Measurements from ENCODE around the gene ACOXL. TPM values are rescaled to one million over a fixed set of nuclear protein-coding genes. Genes with fewer than 3 reads are reported as not detected.

The ACOXL gene
- total and polyA plus RNA-seq, 4 donors: 0.13 TPM; not detected in 3

DNA sequence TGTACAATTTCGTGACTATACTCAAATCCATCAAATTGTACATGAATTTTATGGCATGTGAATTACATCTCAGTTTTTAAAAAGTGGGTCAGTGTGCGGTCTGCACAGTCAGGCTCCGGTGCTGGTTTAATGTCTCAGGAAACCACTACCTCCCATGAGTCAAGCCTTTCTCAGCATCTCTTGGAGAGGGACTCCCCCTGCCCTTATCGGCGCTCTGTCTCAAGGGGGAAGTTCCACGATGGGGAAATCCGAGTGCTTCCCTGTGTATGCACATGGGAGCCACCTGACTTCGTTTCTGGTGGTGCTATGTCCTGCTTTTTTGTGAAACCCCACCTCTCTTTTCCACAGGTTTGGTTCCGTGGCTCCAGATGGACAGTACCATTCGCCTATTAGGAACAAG lies 72.5 kb downstream of the ACOXL start:
- ATAC-seq (ENCODE audit: low FRiP score) (no peak), DNase-seq (no peak)
- Histone ChIP-seq H3K9me3 (ENCODE audit: control insufficient read depth, low read length) (peaks cover 3% of the 10 kb centered on the region), H3K27ac (ENCODE audit: low read depth in 1 of 2, low read length in 2 of 2) (no peak overlapping the region), H3K4me1 (ENCODE audit: control insufficient read depth in 1 of 2, insufficient read depth in 2 of 2, low read length in 2 of 2) (no peaks in the 10 kb centered on the region), H3K27me3 (ENCODE audit: control insufficient read depth in 1 of 2, insufficient read depth in 2 of 2, low read length in 1 of 2) (no peaks in the 10 kb centered on the region), H3K4me3 (ENCODE audit: low read length in 2 of 2) (no peak overlapping the region), H3K36me3 (ENCODE audit: control insufficient read depth in 1 of 2, insufficient read depth in 2 of 2, low read length in 1 of 2) (no peaks in the 10 kb centered on the region)
- 93 to 95% methylated on average over 10 of the region's 10 CpGs for WGBS, 2 donors
- intact Hi-C loops (cut with DNase I): no loop called here

DNA sequence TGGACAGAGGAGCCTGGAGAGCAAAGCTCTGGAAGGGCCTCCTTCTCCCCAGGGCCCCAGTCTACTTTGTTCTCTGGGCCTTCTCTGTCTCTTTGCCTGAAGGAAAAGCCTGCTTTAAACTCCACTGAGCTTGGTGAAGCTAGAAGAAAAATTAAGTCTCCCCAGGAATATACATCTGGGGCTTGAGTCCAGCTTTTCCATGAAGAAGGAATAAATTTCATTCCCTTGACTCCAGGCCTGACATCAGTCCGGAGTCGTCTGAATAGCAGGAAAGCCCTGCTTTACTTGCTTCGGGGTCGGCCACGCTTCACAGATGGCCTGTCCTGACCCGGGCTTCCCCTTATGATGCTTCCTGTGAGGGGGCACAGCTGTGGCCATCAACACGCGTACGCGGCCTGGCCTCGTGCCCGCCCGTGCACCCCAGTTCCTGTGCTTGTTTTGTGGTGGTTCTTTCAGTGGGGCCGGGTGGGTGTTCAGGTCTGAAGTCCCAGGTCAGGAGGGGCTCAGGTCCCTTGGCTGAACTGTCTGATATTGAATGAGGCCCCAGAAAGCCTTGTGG lies 73.6 kb downstream of the ACOXL start:
- Histone ChIP-seq H3K27ac (ENCODE audit: low read depth in 1 of 2, low read length in 2 of 2) (no peak overlapping the region), H3K36me3 (ENCODE audit: control insufficient read depth in 1 of 2, insufficient read depth in 2 of 2, low read length in 1 of 2) (no peaks in the 10 kb centered on the region), H3K27me3 (ENCODE audit: control insufficient read depth in 1 of 2, insufficient read depth in 2 of 2, low read length in 1 of 2) (no peaks in the 10 kb centered on the region), H3K4me3 (ENCODE audit: low read length in 2 of 2) (no peak overlapping the region), H3K9me3 (ENCODE audit: control insufficient read depth, low read length) (peaks cover 3% of the 10 kb centered on the region), H3K4me1 (ENCODE audit: control insufficient read depth in 1 of 2, insufficient read depth in 2 of 2, low read length in 2 of 2) (no peaks in the 10 kb centered on the region)
- DNase-seq (no peak), ATAC-seq (ENCODE audit: low FRiP score) (no peak)
- intact Hi-C loops (cut with DNase I): no loop called here
- 89 to 90% methylated on average over 14 of the region's 14 CpGs for WGBS, 2 donors

DNA sequence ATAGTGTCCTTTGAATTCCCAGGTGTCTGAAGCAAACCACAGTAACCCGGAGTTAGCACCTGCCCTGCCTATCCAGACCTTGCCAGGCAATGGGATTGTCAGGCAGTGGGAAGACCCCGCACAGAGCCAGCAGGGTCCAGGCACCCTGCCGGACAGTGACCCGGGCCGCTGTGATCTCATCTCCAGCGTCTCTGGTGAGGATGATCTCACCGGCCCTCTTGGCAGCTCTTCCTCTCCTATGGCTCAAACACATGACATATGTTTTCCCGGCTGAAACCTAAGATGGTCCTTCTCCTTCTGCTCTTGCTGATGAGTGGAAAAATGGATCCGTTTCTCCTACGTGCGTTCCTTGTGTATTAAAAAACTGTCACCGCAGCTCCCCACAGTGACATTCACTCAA lies 75.1 kb downstream of the ACOXL start:
- no peaks in the 10 kb centered on the region for H3K4me1 ChIP-seq (ENCODE audit: control insufficient read depth in 1 of 2, insufficient read depth in 2 of 2, low read length in 2 of 2)
- 84 to 87% methylated on average over 12 of the region's 12 CpGs for WGBS, 2 donors
- no peaks in the 10 kb centered on the region for H3K36me3 ChIP-seq (ENCODE audit: control insufficient read depth in 1 of 2, insufficient read depth in 2 of 2, low read length in 1 of 2)
- no peak for ATAC-seq (ENCODE audit: low FRiP score)
- no peak overlapping the region for H3K27ac ChIP-seq (ENCODE audit: low read depth in 1 of 2, low read length in 2 of 2)
- no peaks in the 10 kb centered on the region for H3K27me3 ChIP-seq (ENCODE audit: control insufficient read depth in 1 of 2, insufficient read depth in 2 of 2, low read length in 1 of 2)
- no peak for DNase-seq
- no peak overlapping the region for H3K4me3 ChIP-seq (ENCODE audit: low read length in 2 of 2)
- H3K9me3 ChIP-seq (ENCODE audit: control insufficient read depth, low read length): peaks cover 3% of the 10 kb centered on the region
- intact Hi-C loops (cut with DNase I): no loop called here

DNA sequence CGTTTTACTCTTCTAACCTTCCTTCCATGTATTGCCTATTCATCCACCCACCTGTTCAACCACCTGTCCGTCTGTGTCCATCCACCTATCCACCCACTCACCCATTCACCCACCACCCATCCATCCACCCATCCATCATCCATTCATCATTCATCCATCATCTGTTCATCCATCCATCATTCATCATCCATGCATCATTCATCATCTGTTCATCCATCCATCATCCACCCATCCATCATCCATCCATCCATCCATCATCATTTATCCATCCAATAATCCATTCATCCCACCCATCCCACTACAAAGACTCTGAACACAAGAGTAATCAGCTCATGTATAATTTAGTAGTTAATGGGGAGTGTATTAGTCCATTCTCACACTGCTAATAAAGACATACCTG lies 78.0 kb downstream of the ACOXL start:
- H3K27me3 ChIP-seq (ENCODE audit: control insufficient read depth in 1 of 2, insufficient read depth in 2 of 2, low read length in 1 of 2): no peaks in the 10 kb centered on the region
- 88 to 89% methylated on average over 2 of the region's 2 CpGs for WGBS, 2 donors
- intact Hi-C loops (cut with DNase I): loop anchor here in 1 of 2 donors (5.0 to 10.0 kb wide), 2 partner anchors 304 to 857 kb away; no protein-coding TSS in a partner anchor
- H3K36me3 ChIP-seq (ENCODE audit: control insufficient read depth in 1 of 2, insufficient read depth in 2 of 2, low read length in 1 of 2): no peaks in the 10 kb centered on the region
- H3K4me3 ChIP-seq (ENCODE audit: low read length in 2 of 2): no peak overlapping the region
- H3K9me3 ChIP-seq (ENCODE audit: control insufficient read depth, low read length): no peaks in the 10 kb centered on the region
- DNase-seq (no peak), ATAC-seq (ENCODE audit: low FRiP score) (no peak)
- no peak overlapping the region for H3K27ac ChIP-seq (ENCODE audit: low read depth in 1 of 2, low read length in 2 of 2)
- no peaks in the 10 kb centered on the region for H3K4me1 ChIP-seq (ENCODE audit: control insufficient read depth in 1 of 2, insufficient read depth in 2 of 2, low read length in 2 of 2)

DNA sequence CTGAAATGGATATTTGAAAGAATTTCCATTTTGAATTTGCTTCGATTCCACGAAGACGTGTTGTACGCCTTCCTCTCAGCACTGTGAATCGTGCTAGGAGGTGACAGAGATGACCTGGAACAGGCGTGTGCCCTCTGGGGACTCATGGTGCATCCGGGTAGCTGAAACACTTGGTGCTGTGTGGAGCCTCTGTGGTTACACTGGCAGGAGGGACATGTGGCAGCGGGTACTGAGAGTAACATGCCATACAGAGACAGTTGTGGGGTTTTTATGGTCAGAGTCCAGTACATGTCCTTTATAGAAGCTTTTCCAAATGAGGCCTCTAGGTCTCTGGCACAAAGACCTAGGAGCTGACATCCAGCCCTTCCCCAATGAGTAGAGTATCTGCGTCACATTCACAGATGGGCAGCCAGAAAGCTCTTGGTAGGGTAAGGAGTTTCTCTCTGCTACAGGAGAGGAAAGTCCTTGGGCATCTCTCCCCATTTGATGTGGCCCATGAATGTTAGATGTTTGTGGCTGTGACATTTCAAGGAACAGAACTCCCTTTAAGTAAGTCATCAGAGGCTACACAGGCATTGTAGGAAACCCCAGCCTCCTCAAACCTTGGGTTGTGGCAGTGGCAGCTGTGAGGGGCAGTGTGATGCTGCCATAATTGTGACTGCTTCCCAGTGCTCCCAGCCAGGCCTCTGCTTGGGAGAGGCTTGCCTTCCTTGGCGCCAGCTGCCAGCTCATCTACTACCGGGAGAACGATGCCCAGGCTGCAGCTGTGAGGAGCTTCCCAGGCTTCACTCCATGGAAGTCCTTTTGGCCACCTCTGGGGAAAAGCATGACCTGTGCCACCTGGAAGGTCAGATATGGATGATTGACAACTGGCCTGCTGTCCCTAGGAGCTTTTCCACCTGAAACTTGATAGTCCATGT lies 80.6 kb downstream of the ACOXL start:
- no peaks in the 10 kb centered on the region for H3K27me3 ChIP-seq (ENCODE audit: control insufficient read depth in 1 of 2, insufficient read depth in 2 of 2, low read length in 1 of 2)
- no peak overlapping the region for H3K4me3 ChIP-seq (ENCODE audit: low read length in 2 of 2)
- WGBS, 2 donors: 94 to 97% methylated on average over 12 of the region's 12 CpGs
- no peak for DNase-seq
- no peaks in the 10 kb centered on the region for H3K36me3 ChIP-seq (ENCODE audit: control insufficient read depth in 1 of 2, insufficient read depth in 2 of 2, low read length in 1 of 2)
- ATAC-seq (ENCODE audit: low FRiP score): no peak
- intact Hi-C loops (cut with DNase I): loop anchor here in 1 of 2 donors (5.0 to 10.0 kb wide), 2 partner anchors 302 to 854 kb away; no protein-coding TSS in a partner anchor
- no peak overlapping the region for H3K27ac ChIP-seq (ENCODE audit: low read depth in 1 of 2, low read length in 2 of 2)
- H3K4me1 ChIP-seq (ENCODE audit: control insufficient read depth in 1 of 2, insufficient read depth in 2 of 2, low read length in 2 of 2): no peaks in the 10 kb centered on the region
- no peaks in the 10 kb centered on the region for H3K9me3 ChIP-seq (ENCODE audit: control insufficient read depth, low read length)

DNA sequence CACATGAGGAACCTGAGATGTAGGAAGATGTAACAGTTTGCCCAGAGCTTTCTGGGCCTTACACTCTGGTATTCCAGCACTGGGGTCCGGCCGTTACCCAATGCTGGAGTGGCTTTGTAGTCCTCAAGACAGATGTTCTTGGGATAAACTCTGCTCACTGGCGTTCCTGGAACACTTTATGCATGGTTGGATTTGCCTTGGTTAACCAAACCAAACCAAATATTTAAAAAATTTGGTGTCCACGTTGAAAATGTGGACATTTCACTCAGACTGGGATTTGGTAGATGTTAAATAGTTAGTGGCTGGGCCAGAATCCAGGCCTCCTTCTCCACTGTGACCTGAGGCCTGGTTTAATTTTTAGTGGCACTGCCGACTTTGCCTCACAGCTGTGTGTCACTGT lies 81.5 kb downstream of the ACOXL start:
- Histone ChIP-seq H3K9me3 (ENCODE audit: control insufficient read depth, low read length) (no peaks in the 10 kb centered on the region), H3K4me3 (ENCODE audit: low read length in 2 of 2) (no peak overlapping the region), H3K27me3 (ENCODE audit: control insufficient read depth in 1 of 2, insufficient read depth in 2 of 2, low read length in 1 of 2) (no peaks in the 10 kb centered on the region), H3K4me1 (ENCODE audit: control insufficient read depth in 1 of 2, insufficient read depth in 2 of 2, low read length in 2 of 2) (no peaks in the 10 kb centered on the region), H3K27ac (ENCODE audit: low read depth in 1 of 2, low read length in 2 of 2) (no peak overlapping the region), H3K36me3 (ENCODE audit: control insufficient read depth in 1 of 2, insufficient read depth in 2 of 2, low read length in 1 of 2) (no peaks in the 10 kb centered on the region)
- DNase-seq (no peak), ATAC-seq (ENCODE audit: low FRiP score) (no peak)
- intact Hi-C loops (cut with DNase I): loop anchor here in 1 of 2 donors (5.0 to 10.0 kb wide), 2 partner anchors 301 to 853 kb away; no protein-coding TSS in a partner anchor
- 83 to 85% methylated on average over 5 of the region's 5 CpGs for WGBS, 2 donors

DNA sequence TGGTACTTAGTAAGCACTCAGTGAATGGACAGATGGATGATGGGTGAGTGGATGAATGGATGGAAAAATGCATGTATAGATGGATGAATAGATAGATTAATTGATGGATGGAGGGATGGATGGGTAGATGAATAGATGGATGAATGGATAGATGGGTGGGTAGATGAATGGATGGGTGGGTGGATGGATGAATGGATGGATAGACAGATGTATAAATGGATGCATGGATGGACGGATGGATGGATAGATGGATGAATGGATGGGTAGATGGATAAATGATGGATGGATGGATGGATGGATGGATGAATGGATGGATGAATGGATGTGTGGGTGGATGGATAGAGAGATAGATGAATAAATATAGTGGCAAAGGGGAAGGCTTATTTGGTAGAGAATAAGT lies 83.6 kb downstream of the ACOXL start:
- no peak overlapping the region for H3K4me3 ChIP-seq (ENCODE audit: low read length in 2 of 2)
- no peaks in the 10 kb centered on the region for H3K36me3 ChIP-seq (ENCODE audit: control insufficient read depth in 1 of 2, insufficient read depth in 2 of 2, low read length in 1 of 2)
- intact Hi-C loops (cut with DNase I): loop anchor here in 1 of 2 donors (10.0 kb wide), 1 partner anchor 299 kb away; no protein-coding TSS in a partner anchor
- H3K9me3 ChIP-seq (ENCODE audit: control insufficient read depth, low read length): no peaks in the 10 kb centered on the region
- ATAC-seq (ENCODE audit: low FRiP score) (no peak), DNase-seq (no peak)
- 97 to 100% methylated on average over 1 of the region's 1 CpG for WGBS, 2 donors
- H3K27ac ChIP-seq (ENCODE audit: low read depth in 1 of 2, low read length in 2 of 2): no peak overlapping the region
- H3K4me1 ChIP-seq (ENCODE audit: control insufficient read depth in 1 of 2, insufficient read depth in 2 of 2, low read length in 2 of 2): no peaks in the 10 kb centered on the region
- H3K27me3 ChIP-seq (ENCODE audit: control insufficient read depth in 1 of 2, insufficient read depth in 2 of 2, low read length in 1 of 2): no peaks in the 10 kb centered on the region

DNA sequence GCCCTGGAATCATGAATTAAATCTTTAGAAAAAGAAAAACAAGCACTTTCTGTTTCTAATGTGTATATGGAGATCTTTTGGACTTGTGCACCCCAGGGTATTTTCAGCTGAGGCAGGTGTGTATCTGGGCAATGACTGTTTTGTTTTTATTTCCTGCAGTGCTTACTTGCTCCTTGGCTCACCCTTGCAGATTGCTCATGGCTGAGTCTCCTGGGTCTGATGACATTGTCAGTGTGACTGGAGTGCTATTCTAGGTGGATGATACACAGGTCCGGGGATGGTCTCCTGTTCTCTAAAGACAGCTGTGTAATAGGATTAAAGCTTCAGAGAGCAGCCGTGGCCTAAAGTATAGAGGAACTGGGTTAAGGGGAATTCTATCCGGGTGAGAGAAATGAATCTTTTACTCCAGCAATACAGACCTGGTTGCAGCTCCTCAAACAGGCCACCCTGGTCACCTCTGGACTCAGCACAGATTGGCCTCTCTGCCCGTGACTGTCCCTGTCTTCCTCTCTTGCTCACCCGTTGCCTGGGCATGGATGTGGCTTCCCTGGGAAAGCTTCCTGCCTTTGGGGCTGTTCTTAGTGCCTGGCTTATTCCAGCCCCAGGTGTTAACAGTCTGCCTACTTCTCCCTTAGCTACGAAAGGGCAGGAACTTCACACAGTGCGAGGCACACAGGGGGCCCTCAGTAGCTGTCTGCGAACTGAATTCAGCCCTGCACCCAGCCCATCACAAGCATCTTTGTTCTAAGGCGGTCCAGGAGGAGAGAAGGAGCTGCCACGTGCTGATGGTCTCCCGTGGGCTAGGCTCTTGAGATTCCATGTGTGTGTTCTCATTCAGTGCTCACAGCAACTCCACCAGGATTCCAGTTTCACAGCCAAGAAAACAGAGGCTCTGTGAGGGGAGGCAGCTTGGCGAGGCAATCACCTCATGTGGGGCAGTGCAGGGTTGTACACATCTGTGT lies 84.3 kb downstream of the ACOXL start:
- H3K27me3 ChIP-seq (ENCODE audit: control insufficient read depth in 1 of 2, insufficient read depth in 2 of 2, low read length in 1 of 2): no peaks in the 10 kb centered on the region
- H3K27ac ChIP-seq (ENCODE audit: low read depth in 1 of 2, low read length in 2 of 2): no peak overlapping the region
- no peaks in the 10 kb centered on the region for H3K9me3 ChIP-seq (ENCODE audit: control insufficient read depth, low read length)
- 81 to 87% methylated on average over 12 of the region's 12 CpGs for WGBS, 2 donors
- no peaks in the 10 kb centered on the region for H3K4me1 ChIP-seq (ENCODE audit: control insufficient read depth in 1 of 2, insufficient read depth in 2 of 2, low read length in 2 of 2)
- H3K36me3 ChIP-seq (ENCODE audit: control insufficient read depth in 1 of 2, insufficient read depth in 2 of 2, low read length in 1 of 2): no peaks in the 10 kb centered on the region
- H3K4me3 ChIP-seq (ENCODE audit: low read length in 2 of 2): no peak overlapping the region
- DNase-seq: no peak
- intact Hi-C loops (cut with DNase I): loop anchor here in 1 of 2 donors (10.0 kb wide), 1 partner anchor 298 kb away; no protein-coding TSS in a partner anchor
- ATAC-seq (ENCODE audit: low FRiP score): no peak
